ENCODE measurements around the gene LRRC23.
A peak's percentile ranks its signal among the peaks of the same experiment; 100 is the strongest.
"Not testable (repeated sequence)": the region's sequence is repeated elsewhere in the genome, so short reads cannot be mapped to it uniquely, and the experiment has no call there.

Gene LRRC23

DNA sequence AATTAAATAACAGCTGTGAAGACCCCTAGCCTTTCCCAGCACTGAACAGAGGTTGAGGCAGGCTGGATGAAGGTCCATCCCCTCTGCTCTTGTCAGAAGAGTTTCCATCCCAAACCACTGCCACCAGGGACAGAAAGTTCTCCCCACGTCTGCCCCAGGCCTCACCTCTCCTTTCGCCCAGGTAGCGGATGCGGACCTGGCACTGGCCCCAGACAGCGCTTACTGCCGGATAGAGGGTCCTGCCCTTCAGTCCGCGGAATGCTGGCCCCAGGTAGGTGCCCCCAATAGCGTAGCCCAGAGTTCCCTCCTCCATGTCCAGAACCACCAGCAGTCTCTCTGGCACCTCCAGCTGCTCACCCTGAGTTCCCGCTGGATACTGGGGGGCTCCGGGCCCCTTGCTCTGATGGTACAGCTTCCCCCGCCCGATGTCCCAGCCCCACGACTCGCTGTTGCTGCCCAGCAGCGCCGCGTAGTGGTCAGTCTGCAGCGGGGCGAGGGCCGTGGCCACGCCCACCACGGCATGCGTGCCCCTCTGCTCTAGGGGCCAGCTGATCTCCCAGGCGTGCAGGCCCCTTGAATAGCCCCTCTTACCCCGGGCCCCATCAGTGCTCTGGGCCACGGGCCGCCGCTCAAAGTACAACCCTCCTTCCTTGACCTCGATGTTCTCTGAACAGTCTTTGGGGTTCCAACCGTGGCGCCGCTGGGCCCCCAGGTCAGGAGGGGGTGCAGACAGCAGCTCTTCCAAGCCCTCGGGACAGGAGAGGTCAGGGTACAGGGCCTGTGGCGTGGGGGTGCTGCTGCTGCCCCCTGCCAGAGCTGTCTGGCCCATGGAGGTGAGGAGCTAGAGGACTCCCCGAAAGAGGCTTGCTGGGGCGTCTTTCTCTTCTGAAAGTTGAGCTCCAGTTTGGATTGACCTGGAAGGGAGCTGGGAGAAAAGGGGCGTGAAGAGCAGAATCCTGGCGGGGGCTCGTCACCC, 32.3 kb upstream of the LRRC23 start:
- DNase-seq (ENCODE audit: low read depth in 2 of 2), result peak; percentile 67 to 84

DNA sequence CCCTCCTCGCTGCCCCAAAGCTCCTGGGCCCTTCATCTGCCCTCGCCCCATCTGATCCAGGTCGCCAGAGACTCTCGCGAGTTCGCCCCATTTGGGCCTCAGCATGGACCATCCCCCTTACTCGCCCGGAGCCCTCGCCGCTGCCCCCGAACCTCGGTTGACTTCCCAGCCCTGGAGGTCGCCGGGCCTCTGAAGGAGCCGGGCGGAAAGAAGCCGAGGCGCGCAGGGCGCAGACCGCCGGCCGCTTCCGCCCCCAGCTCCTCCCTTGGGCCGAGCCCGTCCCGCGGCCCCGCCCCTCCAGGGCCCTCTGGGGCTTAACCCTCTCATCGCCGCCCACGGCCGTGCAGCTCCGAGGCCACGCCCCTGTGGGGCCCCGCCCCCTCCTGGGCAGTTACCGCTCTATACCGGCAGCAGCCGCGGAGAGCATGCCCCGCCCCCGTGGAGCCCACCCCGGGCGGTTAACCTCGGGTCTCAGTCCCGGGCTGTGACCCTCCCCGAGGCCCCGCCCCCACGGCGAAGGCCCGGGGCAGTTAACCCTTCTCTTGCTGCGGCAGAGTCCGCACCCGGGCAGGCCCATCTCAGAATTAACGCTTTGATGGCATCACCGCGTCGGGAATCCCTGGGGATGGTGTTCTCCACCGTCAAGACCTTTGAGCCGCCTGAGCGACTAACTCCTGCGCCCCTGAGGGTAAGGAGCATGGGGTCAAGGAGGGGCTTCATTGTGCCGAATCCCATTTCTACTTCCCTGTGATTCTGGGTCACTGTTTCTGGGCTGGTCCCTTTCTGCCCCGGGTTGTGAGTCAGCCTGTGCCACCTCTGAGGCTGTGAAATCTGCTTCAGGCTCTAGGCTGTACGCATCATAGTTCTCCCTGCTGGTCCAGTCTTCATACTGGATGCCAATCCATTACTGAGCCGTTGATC, 31.3 kb upstream of the LRRC23 start, which contains the start of gene SPSB2:
Gene SPSB2 (minus strand): TSS at position 210 of the 921 bp plus-strand sequence. CDS start 402 bp downstream, outside the sequence.
- peak; percentile 95 to 99 for DNase-seq (ENCODE audit: low read depth in 2 of 2)

DNA sequence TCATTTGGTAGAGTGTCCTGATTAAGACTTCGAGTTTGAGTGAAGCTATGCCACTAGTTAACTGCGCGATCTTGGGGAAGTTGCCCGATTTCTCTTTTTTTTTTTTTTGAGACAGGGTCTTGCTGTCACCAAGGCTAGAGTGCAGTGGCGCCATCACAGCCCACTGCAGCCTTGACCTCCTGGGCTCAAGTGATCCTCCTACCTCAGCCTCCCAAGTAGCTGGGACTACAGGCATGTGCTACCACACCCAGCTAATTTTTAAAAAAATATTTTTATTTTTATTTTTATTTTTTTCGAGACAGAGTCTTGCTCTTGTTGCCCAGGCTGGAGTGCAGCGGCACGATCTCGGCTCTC, 30.6 kb upstream of the LRRC23 start:
- DNase-seq (ENCODE audit: low read depth in 2 of 2), result not testable (repeated sequence)

DNA sequence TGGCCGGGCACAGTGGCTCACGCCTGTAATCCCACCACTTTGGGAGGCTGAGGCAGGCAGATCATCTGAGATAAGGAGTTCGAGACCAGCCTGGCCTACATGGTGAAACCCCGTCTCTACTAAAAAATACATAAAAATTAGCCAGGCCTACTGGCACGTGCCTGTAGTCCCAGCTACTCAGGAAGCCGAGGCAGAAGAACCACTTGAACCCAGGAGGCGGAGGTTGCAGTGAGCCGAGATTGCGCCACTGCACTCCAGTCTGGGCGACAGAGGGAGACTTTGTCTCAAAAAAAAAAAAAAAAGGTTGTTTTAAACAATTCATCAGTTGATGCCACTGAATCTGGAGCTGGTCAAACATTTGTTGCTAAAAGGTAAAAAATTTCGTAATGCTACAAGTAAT, 24.8 kb upstream of the LRRC23 start:
- DNase-seq (ENCODE audit: low read depth in 2 of 2), result not testable (repeated sequence)

DNA sequence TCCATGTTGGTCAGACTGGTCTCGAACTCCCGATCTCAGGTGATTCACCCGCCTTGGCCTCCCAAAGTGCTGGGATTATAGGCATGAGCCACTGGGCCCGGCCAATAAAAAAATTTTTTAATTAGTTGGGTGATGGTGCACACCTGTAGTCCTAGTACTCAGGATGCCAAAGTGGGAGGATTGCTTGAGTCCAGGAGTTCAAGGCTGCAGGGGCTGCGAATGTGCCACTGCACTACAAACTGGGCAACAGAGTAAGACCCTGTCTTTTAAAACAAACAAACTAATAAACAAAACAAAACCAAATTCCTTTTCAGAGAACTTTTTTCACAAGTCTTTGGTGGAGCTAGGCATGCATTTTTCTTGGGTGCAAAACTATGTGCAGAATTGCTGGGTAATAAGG, 21.4 kb upstream of the LRRC23 start:
- DNase-seq (ENCODE audit: low read depth in 2 of 2), result no peak

DNA sequence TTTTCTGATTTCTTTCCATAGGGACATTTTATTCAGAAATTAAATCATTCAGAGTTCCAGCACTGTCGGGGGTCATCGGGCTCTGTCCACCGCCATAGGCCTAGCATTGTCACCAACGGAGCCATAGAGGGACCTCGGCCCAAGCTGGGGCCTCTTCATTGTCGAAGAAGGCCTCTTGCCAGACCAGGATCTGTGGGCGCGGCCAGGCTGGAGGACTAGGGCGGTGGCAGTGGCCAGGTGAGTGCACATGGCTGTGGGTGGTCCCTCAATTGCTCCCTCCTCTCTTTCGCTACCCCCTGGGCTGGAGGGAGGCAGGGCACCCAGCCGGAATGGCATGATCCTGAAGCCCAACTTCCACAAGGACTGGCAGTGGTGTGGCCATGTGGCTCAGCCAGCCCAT, 20.9 kb upstream of the LRRC23 start:
- DNase-seq (ENCODE audit: low read depth in 2 of 2), result no peak

DNA sequence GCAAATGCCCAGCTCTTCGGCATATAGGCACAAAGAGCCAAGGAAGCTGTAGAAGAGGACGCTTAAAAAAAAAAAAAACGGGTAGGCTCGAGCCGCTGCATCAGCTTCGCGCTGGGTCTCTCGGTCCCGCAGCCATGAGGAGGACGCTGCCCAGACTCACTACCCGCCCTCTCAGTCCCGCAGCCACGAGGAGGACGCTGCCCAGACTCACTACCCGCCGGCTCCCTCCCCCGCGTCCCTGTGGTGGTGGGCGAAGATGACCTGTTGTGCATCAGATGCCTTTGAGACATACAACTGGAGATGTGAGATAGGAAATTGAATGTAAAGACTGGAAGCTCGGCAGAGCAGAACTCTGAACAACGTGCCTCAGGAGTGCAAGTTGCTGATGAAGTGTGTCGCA, 20.1 kb upstream of the LRRC23 start:
- no peak for DNase-seq (ENCODE audit: low read depth in 2 of 2)

DNA sequence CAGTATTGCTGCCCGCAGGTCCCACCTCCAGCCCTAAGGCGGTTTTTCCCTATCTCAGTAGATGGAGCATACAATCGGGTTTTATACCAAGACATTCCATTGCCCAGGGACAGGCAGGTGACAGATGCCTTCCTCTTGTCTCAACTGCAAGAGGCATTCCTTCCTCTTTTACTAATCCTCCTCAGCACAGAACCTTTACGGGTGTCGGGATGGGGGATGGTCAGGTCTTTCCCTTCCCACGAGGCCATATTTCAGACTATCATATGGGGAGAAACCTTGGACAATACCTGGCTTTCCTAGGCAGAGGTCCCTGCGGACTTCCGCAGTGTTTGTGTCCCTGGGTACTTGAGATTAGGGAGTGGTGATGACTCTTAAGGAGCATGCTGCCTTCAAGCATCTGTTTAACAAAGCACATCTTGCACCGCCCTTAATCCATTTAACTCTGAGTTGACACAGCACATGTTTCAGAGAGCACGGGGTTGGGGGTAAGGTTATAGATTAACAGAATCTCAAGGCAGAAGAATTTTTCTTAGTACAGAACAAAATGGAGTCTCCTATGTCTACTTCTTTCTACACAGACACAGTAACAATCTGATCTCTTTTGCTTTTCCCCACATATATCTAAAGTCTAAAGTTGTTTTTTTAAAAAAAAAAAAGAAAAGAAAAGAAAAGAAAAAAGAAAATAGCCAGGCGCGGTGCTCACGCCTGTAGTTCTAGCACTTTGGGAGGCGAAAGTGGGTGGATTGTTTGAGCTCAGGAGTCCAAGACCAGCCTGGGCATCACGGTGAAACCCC, 18.2 kb upstream of the LRRC23 start:
- DNase-seq (ENCODE audit: low read depth in 2 of 2), result not testable (repeated sequence)

DNA sequence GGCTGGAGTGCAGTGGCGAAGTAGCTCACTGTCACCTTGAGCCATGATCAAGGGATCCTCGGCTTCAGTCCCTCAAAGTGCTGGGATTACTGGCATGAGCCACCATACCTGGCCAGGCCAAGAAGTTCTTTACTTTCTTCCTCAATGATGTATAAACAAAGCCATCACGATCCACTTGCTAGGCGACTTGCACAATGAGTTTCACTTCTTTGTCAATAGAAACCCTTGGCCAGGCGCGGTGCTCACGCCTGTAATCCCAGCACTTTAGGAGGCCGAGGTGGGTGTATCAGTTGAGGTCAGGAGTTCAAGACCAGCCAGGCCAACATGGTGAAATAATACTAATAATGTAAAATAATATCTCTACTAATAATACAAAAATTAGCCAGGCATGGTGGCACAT, 17.2 kb upstream of the LRRC23 start:
- no peak for DNase-seq (ENCODE audit: low read depth in 2 of 2)

DNA sequence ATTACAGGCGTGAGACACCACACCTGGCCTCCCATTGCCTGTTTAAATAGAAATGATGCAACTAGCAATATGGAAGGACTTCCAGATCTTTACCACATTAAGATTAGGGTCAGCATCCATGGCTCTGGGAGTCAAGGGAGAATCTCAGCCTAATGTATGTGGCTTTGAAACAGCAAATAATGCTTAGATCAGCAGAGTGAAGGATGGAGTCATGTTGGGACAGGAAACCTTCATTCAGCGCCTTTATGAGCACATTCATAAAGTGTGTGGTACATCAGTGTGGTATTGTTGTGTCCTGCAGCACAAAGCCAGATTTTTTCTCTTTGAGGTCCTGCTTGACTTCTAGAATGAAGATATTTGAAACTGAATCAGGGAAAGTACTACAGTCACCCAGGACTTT, 16.3 kb upstream of the LRRC23 start:
- DNase-seq (ENCODE audit: low read depth in 2 of 2), result no peak

DNA sequence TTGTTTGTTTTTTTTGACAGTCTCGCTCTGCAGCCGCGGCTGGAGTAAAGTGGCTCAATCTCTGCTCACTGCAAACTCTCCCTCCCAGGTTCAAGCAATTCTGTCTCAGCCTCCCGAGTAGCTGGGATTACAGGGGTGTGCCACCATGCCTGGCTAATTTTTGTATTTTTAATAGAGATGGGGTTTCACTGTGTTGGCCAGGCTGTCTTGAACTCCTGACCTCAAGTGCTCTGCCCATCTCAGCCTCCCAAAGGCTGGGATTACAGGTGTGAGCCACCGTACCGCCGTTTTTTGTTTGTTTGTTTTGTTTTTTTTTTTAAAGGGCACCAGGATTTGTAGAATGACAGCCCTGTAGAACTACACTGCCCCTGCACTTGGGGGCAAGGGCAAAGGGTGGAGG, 15.8 kb upstream of the LRRC23 start:
- not testable (repeated sequence) for DNase-seq (ENCODE audit: low read depth in 2 of 2)

DNA sequence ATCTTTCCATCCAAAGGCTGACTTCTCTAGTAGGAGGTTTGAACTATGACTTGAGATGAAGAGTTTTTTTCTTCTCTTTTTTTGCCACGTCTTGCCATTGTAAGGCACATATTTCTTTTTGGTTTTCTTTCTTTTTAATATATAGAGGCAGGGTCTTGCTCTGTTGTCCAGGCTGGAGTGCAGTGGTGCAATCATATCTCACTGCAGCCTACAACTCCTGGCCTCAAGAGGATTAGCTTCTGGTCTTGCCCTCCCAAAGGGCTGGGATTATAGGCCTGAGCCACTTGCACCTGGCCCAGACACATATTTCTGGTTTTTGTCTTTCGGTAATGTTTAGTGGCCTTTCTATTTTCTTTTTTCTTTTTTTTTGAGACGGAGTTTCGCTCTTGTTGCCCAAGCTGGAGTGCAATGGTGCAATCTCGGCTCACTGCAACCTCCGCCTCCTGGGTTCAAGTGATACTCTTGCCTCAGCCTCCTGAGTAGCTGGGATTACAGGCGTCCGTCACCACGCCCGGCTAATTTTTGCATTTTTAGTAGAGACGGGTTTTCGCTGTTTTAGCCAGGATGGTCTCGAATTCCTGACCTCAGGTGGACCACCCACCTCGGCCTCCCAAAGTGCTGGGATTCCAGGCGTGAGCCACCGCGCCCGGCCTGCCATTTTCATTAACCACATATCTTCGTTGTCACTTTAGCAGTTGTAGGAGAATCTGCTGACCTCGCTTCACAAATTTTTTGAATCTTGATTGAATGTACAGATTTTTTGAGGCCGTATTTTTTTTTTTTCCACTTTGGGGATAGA, 14.6 kb upstream of the LRRC23 start:
- DNase-seq (ENCODE audit: low read depth in 2 of 2), result not testable (repeated sequence)

DNA sequence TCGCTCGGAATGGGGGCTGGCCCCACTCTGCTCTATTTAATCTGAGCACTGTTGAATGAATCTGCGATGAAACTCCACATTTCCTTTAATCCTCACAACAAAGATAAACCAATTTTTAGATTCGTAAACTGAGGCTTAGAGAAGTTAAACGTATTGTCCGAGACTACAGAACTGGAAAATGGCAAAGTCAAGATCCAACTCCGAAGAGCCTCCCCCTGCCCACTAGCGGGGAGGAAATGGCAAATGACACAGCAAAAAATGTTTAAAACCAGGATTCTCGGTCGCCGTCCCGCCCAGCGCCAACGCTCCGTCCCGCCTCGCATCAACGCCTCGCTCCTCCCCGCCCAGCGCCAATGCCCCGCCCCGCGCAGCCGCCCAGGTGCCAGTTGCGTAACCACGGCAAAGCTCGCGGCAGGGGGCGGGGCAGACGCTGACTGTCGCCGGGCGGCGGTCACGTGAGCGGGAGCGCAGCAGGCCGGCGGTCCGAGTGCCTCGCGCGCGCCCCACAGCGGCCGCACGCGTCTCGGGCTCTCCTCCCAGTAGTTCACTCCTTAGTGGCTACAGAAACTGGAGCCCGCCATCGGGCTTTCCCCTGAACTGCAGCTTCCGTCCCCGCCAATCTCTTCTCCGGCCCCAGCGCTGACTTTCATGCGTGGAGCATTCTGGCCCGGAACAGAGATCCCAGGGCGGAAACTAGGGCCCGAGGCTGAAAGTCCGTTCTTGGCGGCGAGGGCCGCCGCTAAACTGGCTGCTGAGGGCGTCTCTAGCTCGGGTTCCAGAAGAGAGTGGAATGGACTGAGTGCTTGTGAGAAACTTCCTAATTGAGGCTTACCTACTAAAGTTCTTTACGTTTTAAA, 13.6 kb upstream of the LRRC23 start:
- DNase-seq (ENCODE audit: low read depth in 2 of 2), result peak; percentile 96 to 98

DNA sequence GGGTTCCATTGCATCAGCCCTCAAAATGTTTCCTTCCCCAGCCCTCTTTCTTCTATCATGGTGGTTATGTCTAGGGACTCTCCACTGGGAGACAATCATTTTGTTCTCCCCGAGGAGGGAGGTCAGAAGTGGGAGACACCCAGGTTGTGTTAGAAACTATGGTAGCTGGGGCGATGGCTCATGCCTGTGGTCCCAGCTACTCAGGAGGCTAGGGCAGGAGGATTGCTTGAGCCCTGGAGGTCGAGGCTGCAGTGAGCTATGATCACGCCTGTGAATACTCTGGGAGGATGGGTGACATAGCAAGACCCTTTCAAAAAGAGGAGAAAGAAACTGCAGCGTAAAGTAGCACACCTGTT, 13.0 kb upstream of the LRRC23 start:
- no peak for DNase-seq (ENCODE audit: low read depth in 2 of 2)

DNA sequence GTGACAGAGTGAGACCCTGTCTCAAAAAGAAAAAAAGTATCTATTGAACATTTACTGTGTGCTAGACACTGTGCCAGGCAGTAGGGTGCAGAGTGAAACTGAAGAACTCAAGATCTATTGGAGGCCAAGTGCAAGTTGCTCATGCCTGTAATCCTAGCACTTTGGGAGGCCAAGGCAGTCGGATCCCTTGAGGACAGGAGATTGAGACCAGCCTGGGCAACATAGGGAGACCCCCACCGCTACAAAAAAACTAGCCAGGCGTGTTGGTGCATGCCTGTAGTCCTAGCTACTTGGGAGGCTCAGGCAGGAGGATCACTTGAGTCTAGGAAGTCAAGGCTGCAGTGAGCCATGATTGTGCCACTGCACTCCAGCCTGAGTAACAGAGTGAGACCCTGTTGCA, 11.9 kb upstream of the LRRC23 start:
- DNase-seq (ENCODE audit: low read depth in 2 of 2), result not testable (repeated sequence)

DNA sequence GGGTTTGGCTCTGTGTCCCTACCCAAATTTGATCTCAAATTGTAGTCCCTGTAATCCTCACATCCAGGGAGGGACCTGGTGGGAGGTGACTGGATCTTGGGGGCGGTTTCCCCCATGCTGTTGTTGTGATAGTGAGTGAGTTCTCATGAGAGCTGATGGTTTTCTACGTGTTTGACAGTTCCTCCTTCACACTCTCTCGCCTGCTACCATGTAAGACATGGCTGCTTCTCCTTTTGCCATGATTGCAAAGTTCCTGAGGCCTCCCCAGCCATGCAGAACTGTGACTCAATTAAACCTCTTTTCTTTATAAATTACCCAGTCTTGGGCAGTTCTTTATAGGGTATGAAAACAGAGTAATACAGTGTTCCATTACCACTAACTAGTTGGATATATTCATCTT, 10.3 kb upstream of the LRRC23 start:
- DNase-seq (ENCODE audit: low read depth in 2 of 2), result no peak

DNA sequence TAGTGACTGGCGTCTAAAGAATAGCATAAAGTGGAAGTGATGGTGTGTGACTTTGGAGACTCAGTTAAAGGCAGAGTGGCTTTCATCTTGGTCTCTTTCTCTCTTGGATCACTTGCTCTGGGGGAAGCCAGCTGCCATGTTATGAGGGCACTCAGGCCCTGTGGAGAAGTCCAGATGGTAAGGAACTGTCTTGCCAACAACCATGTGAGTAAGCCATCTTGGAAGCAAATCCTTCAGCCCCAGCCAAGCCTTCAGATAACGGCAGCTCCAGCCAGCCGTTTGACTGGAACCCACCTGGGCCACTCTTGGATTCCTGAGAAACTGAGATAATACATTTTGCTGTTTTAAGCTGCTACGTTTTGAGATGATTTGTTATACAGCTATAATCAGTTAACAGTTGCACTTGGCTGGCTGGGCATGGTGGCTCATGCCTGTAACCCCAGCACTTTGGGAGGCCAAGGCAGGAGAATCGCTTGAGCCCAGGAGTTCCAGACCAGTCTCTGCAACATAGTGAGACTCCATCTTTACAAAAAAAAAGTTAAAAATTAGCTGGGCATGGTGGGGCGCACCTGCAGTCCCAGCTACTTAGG, 7.7 kb upstream of the LRRC23 start:
- no peak for DNase-seq (ENCODE audit: low read depth in 2 of 2)

DNA sequence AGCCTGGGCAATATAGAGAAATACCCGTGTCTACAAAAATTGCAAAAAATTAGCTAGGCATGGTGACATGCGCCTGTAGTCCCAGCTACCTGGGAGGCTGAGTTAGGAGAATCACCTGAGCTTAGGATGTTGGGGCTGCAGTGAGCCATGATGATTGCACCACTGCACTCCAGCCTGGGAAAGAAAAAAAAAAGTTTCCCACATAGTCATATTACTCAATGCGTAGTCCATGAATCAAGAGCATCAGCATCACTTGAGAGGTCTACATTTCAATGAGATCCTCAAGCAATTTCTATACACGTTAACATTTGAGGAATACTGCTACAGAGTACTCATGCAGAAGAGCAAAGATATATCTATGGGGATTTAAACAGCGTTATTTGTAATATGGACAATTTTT, 5.2 kb upstream of the LRRC23 start:
- no peak for DNase-seq (ENCODE audit: low read depth in 2 of 2)

DNA sequence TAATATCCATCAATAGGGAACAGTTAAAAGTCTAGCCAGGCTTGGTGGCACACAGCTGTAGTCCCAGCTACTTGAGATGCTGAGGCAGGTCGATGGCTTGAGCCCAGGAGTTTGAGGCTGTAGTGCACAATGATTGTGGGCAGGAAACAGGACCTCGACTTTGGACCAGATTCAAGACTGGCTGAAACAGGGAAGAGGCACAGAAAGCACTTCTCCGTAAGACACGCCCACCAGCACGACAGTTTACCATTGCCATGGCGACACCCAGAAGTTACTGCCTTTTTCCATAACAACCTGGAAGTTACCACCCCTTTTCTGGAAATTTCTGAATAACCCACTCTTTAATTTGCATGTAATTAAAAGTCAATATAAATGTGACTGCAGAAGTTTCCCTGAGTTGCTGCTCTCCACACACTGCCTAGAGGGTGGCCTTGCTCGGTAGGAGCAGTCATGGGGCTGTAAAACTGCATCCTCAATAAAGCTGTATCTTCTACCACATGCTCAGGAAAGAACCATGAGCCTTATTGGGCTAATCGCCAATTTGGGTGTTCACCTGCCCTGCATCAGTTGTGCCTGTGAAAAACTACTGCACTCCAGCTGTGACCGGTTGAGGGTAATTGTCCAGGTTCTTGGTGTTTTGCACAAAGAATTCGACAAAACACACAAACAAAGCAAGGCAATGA, 4.6 kb upstream of the LRRC23 start:
- DNase-seq (ENCODE audit: low read depth in 2 of 2), result no peak
